Measurements from ENCODE around the gene CHMP4A. TPM values are rescaled to one million over a fixed set of nuclear protein-coding genes. Genes with fewer than 3 reads are reported as not detected.

Gene CHMP4A
- total RNA-seq, 2 donors from 2014 or later, result 61.5 to 66.8 TPM

DNA sequence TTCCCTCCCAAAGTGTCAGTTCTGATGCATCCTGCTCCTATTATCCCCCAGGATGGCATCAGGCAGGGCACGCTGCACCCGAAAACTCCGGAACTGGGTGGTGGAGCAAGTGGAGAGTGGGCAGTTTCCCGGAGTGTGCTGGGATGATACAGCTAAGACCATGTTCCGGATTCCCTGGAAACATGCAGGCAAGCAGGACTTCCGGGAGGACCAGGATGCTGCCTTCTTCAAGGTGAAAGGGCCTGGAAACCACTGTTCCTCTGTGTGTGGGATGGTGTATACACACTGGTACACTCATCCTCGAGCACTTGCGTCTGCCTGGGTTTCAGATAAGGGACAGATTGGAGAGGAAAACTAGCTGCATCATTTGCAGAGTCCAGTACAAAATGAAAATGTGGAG is 51.2 kb downstream of the CHMP4A start:
- 42% methylated on average over 8 of the region's 8 CpGs for WGBS
- no peak for DNase-seq (ENCODE audit: low spot score)
- peaks cover 15 to 23% of the 10 kb centered on the region in 2 donors for H3K36me3 ChIP-seq
- H3K4me1 ChIP-seq (replicated peaks), result peaks cover 11% of the 10 kb centered on the region
- peak overlapping the region; percentile 92 to 96 for H3K27ac ChIP-seq
- TF ChIP-seq POLR2AphosphoS5 (IDR thresholded peaks at IDR 0.05), result no peak
- no peak for TF ChIP-seq POLR2A (IDR thresholded peaks at IDR 0.05)
- TF ChIP-seq, protein P1, sequence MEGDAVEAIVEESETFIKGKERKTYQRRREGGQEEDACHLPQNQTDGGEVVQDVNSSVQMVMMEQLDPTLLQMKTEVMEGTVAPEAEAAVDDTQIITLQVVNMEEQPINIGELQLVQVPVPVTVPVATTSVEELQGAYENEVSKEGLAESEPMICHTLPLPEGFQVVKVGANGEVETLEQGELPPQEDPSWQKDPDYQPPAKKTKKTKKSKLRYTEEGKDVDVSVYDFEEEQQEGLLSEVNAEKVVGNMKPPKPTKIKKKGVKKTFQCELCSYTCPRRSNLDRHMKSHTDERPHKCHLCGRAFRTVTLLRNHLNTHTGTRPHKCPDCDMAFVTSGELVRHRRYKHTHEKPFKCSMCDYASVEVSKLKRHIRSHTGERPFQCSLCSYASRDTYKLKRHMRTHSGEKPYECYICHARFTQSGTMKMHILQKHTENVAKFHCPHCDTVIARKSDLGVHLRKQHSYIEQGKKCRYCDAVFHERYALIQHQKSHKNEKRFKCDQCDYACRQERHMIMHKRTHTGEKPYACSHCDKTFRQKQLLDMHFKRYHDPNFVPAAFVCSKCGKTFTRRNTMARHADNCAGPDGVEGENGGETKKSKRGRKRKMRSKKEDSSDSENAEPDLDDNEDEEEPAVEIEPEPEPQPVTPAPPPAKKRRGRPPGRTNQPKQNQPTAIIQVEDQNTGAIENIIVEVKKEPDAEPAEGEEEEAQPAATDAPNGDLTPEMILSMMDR (IDR thresholded peaks at IDR 0.05), result no peak
- H3K9me3 ChIP-seq, result no peaks in the 10 kb centered on the region
- intact Hi-C loops (cut with DNase I), result loop anchor here (5.0 kb wide), 1 partner anchor 150 kb away; no protein-coding TSS in a partner anchor
- H3K27me3 ChIP-seq (replicated peaks; ENCODE audit: insufficient read depth), result no peaks in the 10 kb centered on the region
- H3K4me3 ChIP-seq, result peak overlapping the region; percentile 42 to 52

DNA sequence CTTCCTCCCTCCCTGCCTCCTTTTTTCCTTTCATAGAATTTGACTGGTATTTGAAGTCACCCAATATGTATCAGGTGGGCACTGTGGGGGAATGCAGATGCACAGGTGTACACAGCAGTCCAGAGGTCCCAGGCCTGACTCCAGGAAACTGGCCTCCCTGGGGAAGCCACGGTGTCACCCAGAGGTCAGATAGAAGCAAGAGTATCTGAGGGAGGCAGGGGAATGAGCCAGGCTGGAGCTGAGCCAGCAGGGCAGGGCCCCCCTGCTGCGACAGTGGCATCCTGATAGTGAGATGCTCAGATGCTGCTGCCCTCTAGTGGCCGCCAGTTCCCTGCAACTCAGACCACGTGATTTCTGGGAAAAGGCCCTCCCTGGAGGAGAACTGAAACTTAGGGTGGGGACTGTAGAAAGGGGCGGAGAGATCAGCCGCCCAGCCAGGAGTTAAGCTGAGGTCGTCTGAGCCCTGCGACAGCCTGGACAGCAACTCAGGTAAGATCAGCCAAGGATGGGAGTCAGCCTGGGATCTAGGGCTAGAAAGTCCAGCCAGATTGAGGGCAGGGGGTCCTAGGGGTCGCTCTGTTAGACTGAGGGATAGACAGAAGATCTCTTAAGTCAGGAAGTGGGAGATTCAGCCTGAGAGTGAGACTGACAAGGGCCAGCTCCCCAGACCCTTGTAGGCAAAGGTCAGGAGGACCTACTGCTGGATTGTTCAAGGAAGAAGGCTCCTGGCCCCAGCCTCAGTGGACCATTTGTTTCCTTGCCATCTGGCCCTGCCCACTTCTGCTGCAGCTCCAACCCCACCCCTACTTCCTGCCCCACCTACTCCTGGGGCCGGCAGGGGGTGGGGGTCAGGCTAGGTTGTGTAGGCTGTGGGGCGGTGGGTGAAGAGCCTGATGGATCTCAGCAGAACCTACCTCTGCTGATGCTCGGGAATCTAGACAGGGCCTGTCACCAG is 52.2 kb downstream of the CHMP4A start, which contains the start of gene IRF9:
Gene IRF9 (plus strand): TSS at position 416 of the 955 bp plus-strand sequence. CDS start 880 bp downstream, outside the sequence.
- WGBS, result 0% methylated on average over 12 of the region's 12 CpGs
- intact Hi-C loops (cut with DNase I), result loop anchor here (5.0 kb wide), 1 partner anchor 149 kb away; no protein-coding TSS in a partner anchor
- H3K36me3 ChIP-seq, result peaks cover 15 to 19% of the 10 kb centered on the region in 2 donors
- DNase-seq (ENCODE audit: low spot score), result peak; percentile 95
- H3K27me3 ChIP-seq (replicated peaks; ENCODE audit: insufficient read depth), result no peaks in the 10 kb centered on the region
- peak within 1 kb of the TSS; percentile 42 to 52 for H3K4me3 ChIP-seq
- peaks cover 11% of the 10 kb centered on the region for H3K4me1 ChIP-seq (replicated peaks)
- H3K27ac ChIP-seq, result peak within 1 kb of the TSS; percentile 92 to 96
- H3K9me3 ChIP-seq, result no peaks in the 10 kb centered on the region
- TF ChIP-seq, protein P1 (IDR thresholded peaks at IDR 0.05), result peak; percentile 95 to 99 (median 98)
- peak; percentile 68 for TF ChIP-seq POLR2A (IDR thresholded peaks at IDR 0.05)
- TF ChIP-seq POLR2AphosphoS5 (IDR thresholded peaks at IDR 0.05), result peak; percentile 99

DNA sequence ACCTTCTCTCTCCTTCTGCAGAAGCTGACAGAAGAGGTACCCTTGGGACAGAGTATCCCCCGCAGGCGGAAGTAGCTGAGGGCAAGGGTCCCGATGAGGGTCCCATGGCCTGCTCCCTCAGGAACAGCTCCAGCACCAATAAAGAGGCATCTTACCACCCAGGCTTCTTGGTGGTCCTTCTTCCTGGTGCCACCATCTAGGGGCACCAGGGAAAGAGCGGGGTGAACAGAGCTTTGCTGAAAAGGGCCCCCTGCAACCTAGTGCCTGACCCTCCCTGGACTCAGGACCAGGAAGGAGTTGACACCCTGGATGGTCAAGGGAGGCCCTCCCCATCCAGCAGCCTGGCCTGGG is 52.8 kb downstream of the CHMP4A start:
- Histone ChIP-seq H3K36me3 (peaks cover 11 to 22% of the 10 kb centered on the region in 2 donors), H3K9me3 (no peaks in the 10 kb centered on the region), H3K27me3 (replicated peaks; ENCODE audit: insufficient read depth) (no peaks in the 10 kb centered on the region), H3K4me1 (replicated peaks) (peaks cover 11% of the 10 kb centered on the region), H3K27ac (peak overlapping the region; percentile 92 to 96), H3K4me3 (no peak overlapping the region)
- intact Hi-C loops (cut with DNase I), result loop anchor here (5.0 kb wide), 1 partner anchor 148 kb away; no protein-coding TSS in a partner anchor
- DNase-seq (ENCODE audit: low spot score), result no peak
- WGBS, result 84% methylated on average over 4 of the region's 4 CpGs
- TF ChIP-seq, protein P1 (IDR thresholded peaks at IDR 0.05), result no peak
- no peak for TF ChIP-seq POLR2AphosphoS5 (IDR thresholded peaks at IDR 0.05)
- no peak for TF ChIP-seq POLR2A (IDR thresholded peaks at IDR 0.05)

DNA sequence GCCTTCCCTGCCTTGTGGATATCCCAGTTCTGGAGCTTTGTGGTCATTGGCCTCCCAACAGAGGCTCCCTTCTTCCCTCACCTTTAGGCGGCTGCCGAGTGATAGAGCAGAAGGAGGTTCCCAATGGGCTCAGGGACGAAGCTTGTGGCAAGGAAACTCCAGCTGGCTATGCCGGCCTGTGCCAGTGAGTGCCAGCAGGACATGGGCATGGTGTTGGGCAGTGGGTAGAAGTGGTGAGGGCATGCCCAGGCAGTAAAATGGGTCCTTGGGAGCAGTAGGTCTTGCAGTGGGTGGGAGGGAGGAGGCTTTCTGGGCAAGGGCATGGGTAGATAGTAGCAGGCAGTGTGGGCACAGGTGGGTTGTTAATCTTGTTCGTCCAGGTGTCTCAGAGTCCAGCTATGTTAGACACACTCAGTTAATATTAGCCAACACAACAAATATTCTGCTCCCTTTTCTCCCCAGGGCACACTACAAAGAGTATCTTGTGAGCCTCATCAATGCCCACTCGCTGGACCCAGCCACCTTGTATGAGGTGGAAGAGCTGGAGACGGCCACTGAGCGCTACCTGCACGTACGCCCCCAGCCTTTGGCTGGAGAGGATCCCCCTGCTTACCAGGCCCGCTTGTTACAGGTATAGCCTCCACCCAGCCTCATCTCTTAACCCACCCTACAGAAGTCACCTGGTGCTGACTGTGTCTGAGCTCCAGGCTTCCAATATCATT is 53.4 kb downstream of the CHMP4A start:
- TF ChIP-seq, protein P1 (IDR thresholded peaks at IDR 0.05), result no peak
- no peak for TF ChIP-seq POLR2AphosphoS5 (IDR thresholded peaks at IDR 0.05)
- TF ChIP-seq POLR2A (IDR thresholded peaks at IDR 0.05), result no peak
- Histone ChIP-seq H3K36me3 (peaks cover 5 to 22% of the 10 kb centered on the region in 2 donors), H3K4me3 (no peak overlapping the region), H3K27me3 (replicated peaks; ENCODE audit: insufficient read depth) (no peaks in the 10 kb centered on the region), H3K27ac (peak overlapping the region; percentile 92 to 96), H3K4me1 (replicated peaks) (peaks cover 11% of the 10 kb centered on the region), H3K9me3 (no peaks in the 10 kb centered on the region)
- intact Hi-C loops (cut with DNase I), result loop anchor here (5.0 kb wide), 1 partner anchor 148 kb away; no protein-coding TSS in a partner anchor
- 77% methylated on average over 11 of the region's 11 CpGs for WGBS
- no peak for DNase-seq (ENCODE audit: low spot score)

Small RNA genes lying within 50 kb of the gene (small RNA-seq; reads per million reads assigned to genes)
- 0 reads per million in 2 donors for gene AL136295.4
- 0 reads per million in 2 donors for gene CHMP4A
- 0 reads per million in 2 donors for gene IPO4
- 0 reads per million in 2 donors for gene IRF9
- 0 reads per million in 2 donors for gene MDP1

Other genes with a start within 250 kb of the CHMP4A start
- 10 to 100 TPM; 13.1 to 17.9 TPM for gene DHRS4L2, start 224.6 kb downstream of the CHMP4A start, total RNA-seq
- 1 to 10 TPM in 1 of 2 donors, under 1 TPM in 1; 0.59 to 3.9 TPM for gene CARMIL3, start 161.5 kb downstream of the CHMP4A start, total RNA-seq
- 1 to 10 TPM; 1.8 to 8.8 TPM for gene CPNE6, start 141.9 kb downstream of the CHMP4A start, total RNA-seq
- gene PCK2, start 119.2 kb downstream of the CHMP4A start, total RNA-seq, result 10 to 100 TPM; 15.4 to 21.8 TPM
- gene DCAF11, start 98.7 kb downstream of the CHMP4A start, total RNA-seq, result 100 to 1,000 TPM; 111 to 115 TPM
- 1 to 10 TPM; 4.3 to 4.7 TPM for gene NRL, start 98.5 kb downstream of the CHMP4A start, total RNA-seq
- gene FITM1, start 82.8 kb downstream of the CHMP4A start, total RNA-seq, result 1 to 10 TPM in 1 of 2 donors, not detected in 1; 2.0 TPM
- 100 to 1,000 TPM in 1 of 2 donors, 10 to 100 TPM in 1; 85.4 to 213 TPM for gene PSME1, start 77.3 kb downstream of the CHMP4A start, total RNA-seq
- 10 to 100 TPM; 13.1 to 13.6 TPM for gene EMC9, start 71.9 kb downstream of the CHMP4A start, total RNA-seq
- gene PSME2, start 66.9 kb downstream of the CHMP4A start, total RNA-seq, result 10 to 100 TPM; 34.5 to 89.3 TPM
- 10 to 100 TPM; 73.8 to 76.9 TPM for gene RNF31, start 66.0 kb downstream of the CHMP4A start, total RNA-seq
- gene IRF9, start 52.2 kb downstream of the CHMP4A start, total RNA-seq, result 10 to 100 TPM; 61.5 to 82.9 TPM
- 10 to 100 TPM in 1 of 2 donors, 1 to 10 TPM in 1; 5.6 to 25.4 TPM for gene REC8, start 41.4 kb downstream of the CHMP4A start, total RNA-seq
- 10 to 100 TPM; 42.6 to 44.5 TPM for gene IPO4, start 24.7 kb downstream of the CHMP4A start, total RNA-seq
- 100 to 1,000 TPM in 1 of 2 donors, 10 to 100 TPM in 1; 68.9 to 113 TPM for gene TM9SF1, start 18.0 kb downstream of the CHMP4A start, total RNA-seq
- gene TSSK4, start 7.8 kb downstream of the CHMP4A start, total RNA-seq, result 1 to 10 TPM in 1 of 2 donors, not detected in 1; 1.2 TPM
- gene MDP1, start 2.6 kb upstream of the CHMP4A start, total RNA-seq, result 10 to 100 TPM; 19.1 to 25.5 TPM
- gene NEDD8, start 18.9 kb upstream of the CHMP4A start, total RNA-seq, result 100 to 1,000 TPM; 114 to 185 TPM
- gene GMPR2, start 19.4 kb upstream of the CHMP4A start, total RNA-seq, result 100 to 1,000 TPM in 1 of 2 donors, 10 to 100 TPM in 1; 54.5 to 106 TPM
- 10 to 100 TPM; 65.5 to 66.8 TPM for gene TINF2, start 29.1 kb upstream of the CHMP4A start, total RNA-seq
- 10 to 100 TPM in 1 of 2 donors, 1 to 10 TPM in 1; 6.6 to 11.4 TPM for gene TGM1, start 49.7 kb upstream of the CHMP4A start, total RNA-seq
- 10 to 100 TPM; 45.5 to 63.5 TPM for gene RABGGTA, start 58.1 kb upstream of the CHMP4A start, total RNA-seq
- 10 to 100 TPM; 16.9 to 74.0 TPM for gene DHRS1, start 86.3 kb upstream of the CHMP4A start, total RNA-seq
- gene NOP9, start 86.4 kb upstream of the CHMP4A start, total RNA-seq, result 10 to 100 TPM; 21.2 to 22.9 TPM
- 10 to 100 TPM in 1 of 2 donors, 1 to 10 TPM in 1; 9.1 to 17.8 TPM for gene CIDEB, start 94.5 kb upstream of the CHMP4A start, total RNA-seq
- 10 to 100 TPM; 19.5 to 27.3 TPM for gene LTB4R2, start 96.7 kb upstream of the CHMP4A start, total RNA-seq
- gene LTB4R, start 98.0 kb upstream of the CHMP4A start, total RNA-seq, result 10 to 100 TPM; 11.8 to 14.2 TPM
- gene ADCY4, start 121.6 kb upstream of the CHMP4A start, total RNA-seq, result 10 to 100 TPM; 19.4 to 28.7 TPM
- gene RIPK3, start 126.5 kb upstream of the CHMP4A start, total RNA-seq, result 1 to 10 TPM; 1.9 to 7.6 TPM
- 10 to 100 TPM in 1 of 2 donors, 1 to 10 TPM in 1; 6.3 to 41.1 TPM for gene NFATC4, start 154.7 kb upstream of the CHMP4A start, total RNA-seq
- 10 to 100 TPM; 10.5 to 26.5 TPM for gene NYNRIN, start 185.5 kb upstream of the CHMP4A start, total RNA-seq
- 10 to 100 TPM in 1 of 2 donors, 1 to 10 TPM in 1; 2.4 to 11.1 TPM for gene CBLN3, start 216.2 kb upstream of the CHMP4A start, total RNA-seq
- gene KHNYN, start 216.5 kb upstream of the CHMP4A start, total RNA-seq, result 10 to 100 TPM; 57.0 to 91.2 TPM
- 10 to 100 TPM; 49.5 to 64.4 TPM for gene SDR39U1, start 229.3 kb upstream of the CHMP4A start, total RNA-seq

All from prostate gland (tissue), 2 donors.